ENCODE results near the gene TRIM33.

- TF ChIP-seq EZH2 (optimal IDR thresholded peaks at IDR 0.05; ENCODE audit: low read depth, low read length) (no peak), CTCF (IDR thresholded peaks at IDR 0.05; ENCODE audit: low read length) (no peak)
These were observed 41.2 kb upstream of the TRIM33 start for GRCh38 chr1:114552106-114552639.

Data from MM.1S (cell line).